Caco-2 (cell line): ENCODE data around the gene EML4. TPM values are rescaled to one million over a fixed set of nuclear protein-coding genes. Genes with fewer than 3 reads are reported as not detected.

Experiments used
- BruUV-seq: library from RNA; stranded (reverse); fragments of 400-500 nt; replicated peaks from 2 replicates; lab custom pipeline; 2021; lab: Mats Ljungman, UMichigan
- CTCF ChIA-PET: fragments of 300-600 bp; sonication (Branson Sonifier 250); formaldehyde crosslinking; loops from one replicate; lab custom pipeline; 2022; ENCODE audit warnings: antibody characterized with exemption; lab: Charles Lee
- POLR2A ChIA-PET: fragments of 300-600 bp; sonication (Branson Sonifier 250); formaldehyde crosslinking; loops from one replicate; lab custom pipeline; 2022; ENCODE audit warnings: antibody characterized with exemption; lab: Charles Lee
- DNase-seq, 2 experiments: peaks; one replicate each; pipeline versions ENCODE4 v3.0.0 to v3.0.0-alpha.2; 2020 to 2022
- H3K27me3 ChIP-seq: replicated peaks from 2 replicates; pipeline ENCODE4 v1.6.0; 2011; ENCODE audit warnings: low read length; ENCODE audit not compliant: control insufficient read depth, insufficient read depth
- H3K36me3 ChIP-seq: 2 replicates; pipeline ENCODE4 v1.5.1; 2011; ENCODE audit warnings: low read length; ENCODE audit not compliant: control insufficient read depth, insufficient read depth
- H3K4me1 ChIP-seq: fragments of 250-450 bp; sonication (Bioruptor Pico); 2 replicates; pipeline ENCODE4 v1.5.1; 2020; ENCODE audit warnings: mild to moderate bottlenecking
- H3K4me3 ChIP-seq: 2 replicates; pipeline ENCODE4 v1.5.1; 2011; ENCODE audit warnings: low read depth, mild to moderate bottlenecking, control low read depth, low read length
- H3K9me3 ChIP-seq: fragments of 250-450 bp; sonication (Bioruptor Pico); 2 replicates; pipeline ENCODE4 v1.5.1; 2020; ENCODE audit warnings: mild to moderate bottlenecking, moderate library complexity
- H3K27ac Mint-ChIP-seq: one replicate; pipeline ENCODE4 v1.8.0; 2022; ENCODE audit warnings: mixed read lengths; ENCODE audit not compliant: unreplicated experiment
- H3K27me3 Mint-ChIP-seq: one replicate; pipeline ENCODE4 v1.8.0; 2022; ENCODE audit warnings: mixed read lengths; ENCODE audit not compliant: insufficient read depth, unreplicated experiment
- H3K36me3 Mint-ChIP-seq: one replicate; pipeline ENCODE4 v1.8.0; 2022; ENCODE audit warnings: mild to moderate bottlenecking, mixed read lengths; ENCODE audit not compliant: insufficient read depth, unreplicated experiment
- H3K4me1 Mint-ChIP-seq: one replicate; pipeline ENCODE4 v1.8.0; 2022; ENCODE audit warnings: low read depth, mixed read lengths; ENCODE audit not compliant: unreplicated experiment
- H3K4me3 Mint-ChIP-seq: one replicate; pipeline ENCODE4 v1.8.0; 2022; ENCODE audit warnings: mild to moderate bottlenecking, moderate library complexity, mixed read lengths; ENCODE audit not compliant: unreplicated experiment
- H3K9me3 Mint-ChIP-seq: one replicate; pipeline ENCODE4 v1.8.0; 2022; ENCODE audit warnings: mixed read lengths; ENCODE audit not compliant: unreplicated experiment
- intact Hi-C: fragments of 100-400 bp; cut with micrococcal nuclease; formaldehyde crosslinking; loops from one replicate; pipeline ENCODE4 v1.10.0; 2022; ENCODE audit not compliant: unreplicated experiment
- total RNA-seq: library from RNA; stranded (reverse); gene quantifications from 2 replicates; pipeline ENCODE4 v1.2.3, GENCODE V29; 2022
- TF ChIP-seq, protein P1 (sequence below), 2 experiments: fragments of 200-600 bp in 1 of 2; IDR thresholded peaks; 1 replicate in 1 of 2; 2 replicates in 1 of 2; pipeline versions ENCODE4 v1.5.1 to v1.8.0; 2011 to 2022; ENCODE audit warnings: antibody characterized with exemption in 1 of 2, control low read depth in 1 of 2, inconsistent platforms in 1 of 2, low read depth in 1 of 2, low read length in 1 of 2, mild to moderate bottlenecking in 1 of 2, moderate library complexity in 1 of 2; ENCODE audit not compliant: insufficient read depth in 1 of 2, severe bottlenecking in 1 of 2, unreplicated experiment in 1 of 2

Gene EML4
- total RNA-seq, 1 experiment from 2014 or later = 125 TPM

DNA sequence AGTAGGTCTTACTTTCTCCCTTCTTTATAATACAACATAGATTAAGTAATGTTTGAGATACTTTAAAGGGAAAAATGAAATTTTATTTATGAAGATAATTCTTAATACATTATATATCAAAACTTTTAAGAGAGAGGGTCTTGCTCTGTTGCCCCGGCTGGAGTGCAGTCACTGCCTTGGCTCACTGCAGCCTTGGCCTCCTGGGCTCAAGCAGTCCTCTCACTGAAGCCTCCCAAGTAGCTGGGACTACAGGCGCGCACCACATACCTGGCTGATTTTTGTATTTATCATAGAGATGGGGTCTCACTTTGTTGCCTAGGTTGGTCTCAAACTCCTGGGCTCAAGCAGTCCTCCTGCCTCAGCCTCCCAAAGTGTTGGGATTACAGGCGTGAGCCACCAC, 97.1 kb downstream of the EML4 start:
- Mint-ChIP-seq H3K4me1 (no peaks in the 10 kb centered on the region), H3K27ac (no peak overlapping the region), H3K27me3 (no peaks in the 10 kb centered on the region), H3K9me3 (no peaks in the 10 kb centered on the region), H3K4me3 (no peak overlapping the region), H3K36me3 (peaks cover 47% of the 10 kb centered on the region)
- no peak for DNase-seq
- H3K4me3 ChIP-seq = no peak overlapping the region
- ChIA-PET POLR2A (no interaction called here), CTCF (no interaction called here)
- H3K4me1 ChIP-seq = no peaks in the 10 kb centered on the region
- H3K36me3 ChIP-seq = no peaks in the 10 kb centered on the region; the same call in 1 of the 2 replicates
- no peaks in the 10 kb centered on the region for H3K9me3 ChIP-seq
- intact Hi-C loops = no loop called here
- TF ChIP-seq, protein P1, sequence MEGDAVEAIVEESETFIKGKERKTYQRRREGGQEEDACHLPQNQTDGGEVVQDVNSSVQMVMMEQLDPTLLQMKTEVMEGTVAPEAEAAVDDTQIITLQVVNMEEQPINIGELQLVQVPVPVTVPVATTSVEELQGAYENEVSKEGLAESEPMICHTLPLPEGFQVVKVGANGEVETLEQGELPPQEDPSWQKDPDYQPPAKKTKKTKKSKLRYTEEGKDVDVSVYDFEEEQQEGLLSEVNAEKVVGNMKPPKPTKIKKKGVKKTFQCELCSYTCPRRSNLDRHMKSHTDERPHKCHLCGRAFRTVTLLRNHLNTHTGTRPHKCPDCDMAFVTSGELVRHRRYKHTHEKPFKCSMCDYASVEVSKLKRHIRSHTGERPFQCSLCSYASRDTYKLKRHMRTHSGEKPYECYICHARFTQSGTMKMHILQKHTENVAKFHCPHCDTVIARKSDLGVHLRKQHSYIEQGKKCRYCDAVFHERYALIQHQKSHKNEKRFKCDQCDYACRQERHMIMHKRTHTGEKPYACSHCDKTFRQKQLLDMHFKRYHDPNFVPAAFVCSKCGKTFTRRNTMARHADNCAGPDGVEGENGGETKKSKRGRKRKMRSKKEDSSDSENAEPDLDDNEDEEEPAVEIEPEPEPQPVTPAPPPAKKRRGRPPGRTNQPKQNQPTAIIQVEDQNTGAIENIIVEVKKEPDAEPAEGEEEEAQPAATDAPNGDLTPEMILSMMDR (IDR thresholded peaks at IDR 0.05; ENCODE audit: insufficient read depth in 1 of 2, low read depth in 1 of 2, low read length in 1 of 2, severe bottlenecking in 1 of 2, unreplicated experiment in 1 of 2) = no peak
- BruUV-seq = no TSS peak
- H3K27me3 ChIP-seq = no peaks in the 10 kb centered on the region

DNA sequence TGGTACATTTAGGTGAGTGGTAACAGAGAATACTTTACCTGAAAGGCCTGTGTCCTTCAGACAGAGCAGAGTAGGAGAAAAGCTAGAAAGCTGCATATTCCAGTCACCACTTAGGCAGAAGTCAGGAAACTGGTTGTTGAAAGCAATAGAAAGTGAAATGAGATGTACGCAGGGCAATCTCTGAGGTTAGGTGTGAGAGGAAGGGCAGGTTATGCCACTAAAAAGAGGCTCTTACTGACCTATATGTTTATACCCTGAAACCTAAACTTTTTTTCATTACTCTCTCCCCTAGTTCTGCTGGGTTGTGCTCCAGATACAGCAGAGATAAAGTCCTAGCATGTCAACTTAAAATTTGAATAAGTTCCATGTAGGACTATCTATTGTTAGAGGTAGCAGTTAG, 98.4 kb downstream of the EML4 start:
- POLR2A ChIA-PET = interaction anchor here (0.5 kb wide), 1 partner anchor 10 kb away, joined by 8 read pairs; no protein-coding TSS in a partner anchor
- DNase-seq = no peak
- H3K9me3 ChIP-seq = no peaks in the 10 kb centered on the region
- TF ChIP-seq, protein P1 (IDR thresholded peaks at IDR 0.05; ENCODE audit: insufficient read depth in 1 of 2, low read depth in 1 of 2, low read length in 1 of 2, severe bottlenecking in 1 of 2, unreplicated experiment in 1 of 2) = no peak
- BruUV-seq = no TSS peak
- peaks cover 39% of the 10 kb centered on the region for H3K36me3 Mint-ChIP-seq
- no peaks in the 10 kb centered on the region for H3K4me1 Mint-ChIP-seq
- CTCF ChIA-PET = no interaction called here
- no peaks in the 10 kb centered on the region for H3K9me3 Mint-ChIP-seq
- H3K27me3 ChIP-seq = no peaks in the 10 kb centered on the region
- no peaks in the 10 kb centered on the region; the same call in 1 of the 2 replicates for H3K36me3 ChIP-seq
- H3K4me3 Mint-ChIP-seq = no peak overlapping the region
- intact Hi-C loops = no loop called here
- H3K27ac Mint-ChIP-seq = no peak overlapping the region
- H3K4me1 ChIP-seq = no peaks in the 10 kb centered on the region
- no peak overlapping the region for H3K4me3 ChIP-seq
- no peaks in the 10 kb centered on the region for H3K27me3 Mint-ChIP-seq

DNA sequence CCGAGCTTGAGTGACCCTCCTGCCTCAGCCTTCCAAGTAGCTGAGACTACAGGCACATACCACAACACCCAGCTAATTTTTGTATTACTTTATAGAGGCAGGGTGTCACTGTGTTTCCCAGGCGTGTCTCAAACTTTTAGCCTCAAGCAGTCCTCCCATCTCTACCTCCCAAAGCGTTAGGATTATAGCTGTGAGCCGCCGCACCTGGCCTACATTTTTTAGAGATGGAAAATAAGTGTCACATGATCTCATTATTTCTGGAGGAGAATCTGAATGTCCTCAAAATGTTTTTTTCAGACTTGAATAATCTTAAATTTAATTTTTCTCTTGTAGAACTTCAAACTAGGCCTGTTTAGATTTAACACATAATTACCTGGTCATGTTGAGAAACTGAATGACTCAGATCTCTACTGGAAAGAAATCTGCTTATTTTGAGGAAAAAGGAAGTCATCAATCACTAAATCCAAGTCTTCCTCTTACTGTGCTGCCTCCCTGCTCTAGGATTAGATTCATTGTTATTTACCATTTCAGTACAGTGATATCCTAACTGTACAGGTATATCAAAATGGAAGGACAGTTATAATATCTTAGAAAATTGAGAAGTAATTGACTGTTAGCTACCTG, 99.5 kb downstream of the EML4 start:
- Histone ChIP-seq H3K4me3 (no peak overlapping the region), H3K4me1 (no peaks in the 10 kb centered on the region), H3K9me3 (no peaks in the 10 kb centered on the region), H3K36me3 (no peaks in the 10 kb centered on the region; the same call in 1 of the 2 replicates), H3K27me3 (no peaks in the 10 kb centered on the region)
- H3K4me3 Mint-ChIP-seq = no peak overlapping the region
- TF ChIP-seq, protein P1 (IDR thresholded peaks at IDR 0.05; ENCODE audit: insufficient read depth in 1 of 2, low read depth in 1 of 2, low read length in 1 of 2, severe bottlenecking in 1 of 2, unreplicated experiment in 1 of 2) = no peak
- no peaks in the 10 kb centered on the region for H3K27me3 Mint-ChIP-seq
- CTCF ChIA-PET = no interaction called here
- no TSS peak for BruUV-seq
- POLR2A ChIA-PET = no interaction called here
- intact Hi-C loops = no loop called here
- no peak overlapping the region for H3K27ac Mint-ChIP-seq
- no peaks in the 10 kb centered on the region for H3K4me1 Mint-ChIP-seq
- H3K36me3 Mint-ChIP-seq = peaks cover 34% of the 10 kb centered on the region
- H3K9me3 Mint-ChIP-seq = no peaks in the 10 kb centered on the region
- no peak for DNase-seq
